Upper lobe of left lung (tissue), 4 donors: ENCODE measurements around the gene AGAP1.

Experiments used
- EP300 ChIP-seq, 4 donors: sonication (generic); formaldehyde crosslinking; IDR thresholded peaks; one replicate each; pipeline ENCODE4 v1.5.1; 2017; ENCODE audit warnings: antibody characterized with exemption in 4 of 4, control low read depth in 2 of 4
- POLR2A ChIP-seq, 4 donors: fragments of 450-650 bp; IDR thresholded peaks; one replicate each; pipeline ENCODE4 v1.5.1; 2016 to 2017; ENCODE audit warnings: antibody characterized with exemption in 4 of 4, mild to moderate bottlenecking in 2 of 4
- TF ChIP-seq, protein P1 (sequence below), 6 experiments: fragments of 450-650 bp in 4 of 6; fragments of 200-600 bp in 2 of 6; sonication (generic) in 2 of 6; IDR thresholded peaks; one replicate each; pipeline ENCODE4 v1.5.1; 2016 to 2019; ENCODE audit warnings: antibody characterized with exemption in 6 of 6

DNA sequence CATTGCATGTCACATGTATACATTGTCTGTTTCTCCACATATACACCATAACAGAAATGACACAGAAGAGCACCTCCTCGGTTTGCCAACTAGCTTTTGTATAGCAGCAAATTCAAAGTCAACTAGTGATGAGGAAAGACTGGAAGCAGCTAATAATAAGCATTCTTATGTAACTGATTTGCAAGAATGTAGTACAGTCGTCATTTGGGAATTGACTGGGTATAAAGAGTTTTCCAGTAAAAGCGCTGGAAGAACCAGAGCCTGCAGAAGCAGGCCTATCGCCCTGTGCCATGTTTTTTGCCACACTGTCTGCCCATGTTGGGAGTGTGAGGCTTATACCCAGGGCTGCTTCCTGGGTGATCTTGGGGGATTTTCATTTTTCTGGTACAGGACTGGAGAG is 363.8 kb downstream of the AGAP1 start:
- TF ChIP-seq, protein P1, sequence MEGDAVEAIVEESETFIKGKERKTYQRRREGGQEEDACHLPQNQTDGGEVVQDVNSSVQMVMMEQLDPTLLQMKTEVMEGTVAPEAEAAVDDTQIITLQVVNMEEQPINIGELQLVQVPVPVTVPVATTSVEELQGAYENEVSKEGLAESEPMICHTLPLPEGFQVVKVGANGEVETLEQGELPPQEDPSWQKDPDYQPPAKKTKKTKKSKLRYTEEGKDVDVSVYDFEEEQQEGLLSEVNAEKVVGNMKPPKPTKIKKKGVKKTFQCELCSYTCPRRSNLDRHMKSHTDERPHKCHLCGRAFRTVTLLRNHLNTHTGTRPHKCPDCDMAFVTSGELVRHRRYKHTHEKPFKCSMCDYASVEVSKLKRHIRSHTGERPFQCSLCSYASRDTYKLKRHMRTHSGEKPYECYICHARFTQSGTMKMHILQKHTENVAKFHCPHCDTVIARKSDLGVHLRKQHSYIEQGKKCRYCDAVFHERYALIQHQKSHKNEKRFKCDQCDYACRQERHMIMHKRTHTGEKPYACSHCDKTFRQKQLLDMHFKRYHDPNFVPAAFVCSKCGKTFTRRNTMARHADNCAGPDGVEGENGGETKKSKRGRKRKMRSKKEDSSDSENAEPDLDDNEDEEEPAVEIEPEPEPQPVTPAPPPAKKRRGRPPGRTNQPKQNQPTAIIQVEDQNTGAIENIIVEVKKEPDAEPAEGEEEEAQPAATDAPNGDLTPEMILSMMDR (IDR thresholded peaks at IDR 0.05) = no peak
- TF ChIP-seq POLR2A (IDR thresholded peaks at IDR 0.05) (no peak), EP300 (IDR thresholded peaks at IDR 0.05) (no peak)
